ENCODE measurements around the gene BLTP3A.

GRCh38 chr6:34816635-34817301 lies 24.9 kb downstream of the BLTP3A start:
- no peak for TF ChIP-seq CTCF (IDR thresholded peaks at IDR 0.05 in 2 of 3, conservative IDR thresholded peaks at IDR 0.05 in 1 of 3; ENCODE audit: control insufficient read depth in 2 of 3, extremely low read depth in 1 of 3, insufficient read depth in 1 of 3, low read depth in 3 of 3, low read length in 3 of 3)
- TF ChIP-seq USF2 (IDR thresholded peaks at IDR 0.05; ENCODE audit: borderline replicate concordance, low read depth, low read length): no peak
- TF ChIP-seq PKNOX1 (IDR thresholded peaks at IDR 0.05): no peak
- TF ChIP-seq TAF1 (IDR thresholded peaks at IDR 0.05; ENCODE audit: borderline replicate concordance, low read depth, low read length): no peak
- TF ChIP-seq NFIC (IDR thresholded peaks at IDR 0.05; ENCODE audit: low read depth, low read length): no peak
- TF ChIP-seq ATF3 (IDR thresholded peaks at IDR 0.05; ENCODE audit: borderline replicate concordance, extremely low read depth, low read depth, low read length): no peak
- no peak for TF ChIP-seq FOXK2 (IDR thresholded peaks at IDR 0.05)
- TF ChIP-seq STAT1 (conservative IDR thresholded peaks at IDR 0.05): no peak
- TF ChIP-seq POLR2AphosphoS5 (IDR thresholded peaks at IDR 0.05; ENCODE audit: low read length): no peak
- no peak for TF ChIP-seq YY1 (IDR thresholded peaks at IDR 0.05; ENCODE audit: low read depth, low read length)
- TF ChIP-seq EP300 (IDR thresholded peaks at IDR 0.05; ENCODE audit: borderline replicate concordance in 1 of 2, control insufficient read depth in 1 of 2, low read depth in 2 of 2, low read length in 2 of 2): no peak
- TF ChIP-seq ZNF274 (IDR thresholded peaks at IDR 0.05; ENCODE audit: insufficient read depth, insufficient read length): no peak

Data from GM12878 (cell line).